Measurements from ENCODE around the gene ALKBH7.
"Not testable (repeated sequence)": the region's sequence is repeated elsewhere in the genome, so short reads cannot be mapped to it uniquely, and the experiment has no call there.

ALKBH7 gene

GRCh38 chr19:6373096-6373812 is 660 bp downstream of the ALKBH7 start:
- peak; percentile 100 for DNase-seq

- DNase-seq, result no peak
Observed at GRCh38 chr19:6373813-6374108, 1.2 kb downstream of the ALKBH7 start.

- DNase-seq, result no peak
Observed at GRCh38 chr19:6374161-6374709, 1.6 kb downstream of the ALKBH7 start.

- no peak for DNase-seq
Observed at GRCh38 chr19:6374711-6375410, 2.3 kb downstream of the ALKBH7 start.

- no peak for DNase-seq
Observed at GRCh38 chr19:6375411-6376010, 2.9 kb downstream of the ALKBH7 start, which contains the start of gene PSPN. PSPN (minus strand) TSS chr19:6375933; CDS start chr19:6375849, 84 bp downstream.

- DNase-seq, result no peak
Observed at GRCh38 chr19:6376512-6377190, 4.1 kb downstream of the ALKBH7 start.

GRCh38 chr19:6378041-6378440 is 5.4 kb downstream of the ALKBH7 start:
- DNase-seq, result no peak

- DNase-seq, result no peak
Observed at GRCh38 chr19:6378486-6378885, 5.9 kb downstream of the ALKBH7 start.

- no peak for DNase-seq
Observed at GRCh38 chr19:6379744-6380143, 7.2 kb downstream of the ALKBH7 start.

- DNase-seq, result no peak
Observed at GRCh38 chr19:6381030-6381750, 8.6 kb downstream of the ALKBH7 start.

- DNase-seq, result no peak
Observed at GRCh38 chr19:6383188-6383587, 10.6 kb downstream of the ALKBH7 start.

- no peak for DNase-seq
Observed at GRCh38 chr19:6384381-6384780, 11.8 kb downstream of the ALKBH7 start.

- DNase-seq, result no peak
Observed at GRCh38 chr19:6387372-6387771, 14.8 kb downstream of the ALKBH7 start.

- no peak for DNase-seq
Observed at GRCh38 chr19:6392221-6393073, 19.9 kb downstream of the ALKBH7 start.

- peak; percentile 93 for DNase-seq
Observed at GRCh38 chr19:6393074-6393982, 20.7 kb downstream of the ALKBH7 start, which contains the start of gene GTF2F1. GTF2F1 (minus strand) TSS chr19:6393164; CDS start chr19:6392995, 169 bp downstream.

GRCh38 chr19:6393983-6394412 is 21.4 kb downstream of the ALKBH7 start:
- peak; percentile 75 for DNase-seq

GRCh38 chr19:6394831-6395230 is 22.2 kb downstream of the ALKBH7 start:
- no peak for DNase-seq

- no peak for DNase-seq
Observed at GRCh38 chr19:6396305-6396704, 23.7 kb downstream of the ALKBH7 start.

GRCh38 chr19:6400062-6400944 is 27.7 kb downstream of the ALKBH7 start:
- DNase-seq, result not testable (repeated sequence)

Measured in stimulated activated CD4-positive, alpha-beta T cell treated with anti-CD3 and anti-CD28 coated beads, Interleukin-4, amount 100 ng/mL, for 1 hour (primary cell).